ENCODE results near the gene EXOC6B. TPM values are rescaled to one million over a fixed set of nuclear protein-coding genes. Genes with fewer than 3 reads are reported as not detected.
"Not testable (repeated sequence)": the region's sequence is repeated elsewhere in the genome, so short reads cannot be mapped to it uniquely, and the experiment has no call there.

The EXOC6B gene
- total RNA-seq, 1 donor from 2014 or later, result 45.6 TPM

GRCh38 chr2:72555943-72556342 lies 269.9 kb downstream of the EXOC6B start:
- DNase-seq (ENCODE audit: low spot score), result no peak
- Mint-ChIP-seq H3K36me3 (ENCODE audit: low read depth, unreplicated experiment) (peaks cover 8% of the 10 kb centered on the region), H3K4me1 (ENCODE audit: unreplicated experiment) (peaks cover 8% of the 10 kb centered on the region), H3K4me3 (ENCODE audit: unreplicated experiment) (no peak overlapping the region), H3K9me3 (ENCODE audit: unreplicated experiment) (no peaks in the 10 kb centered on the region), H3K27me3 (ENCODE audit: unreplicated experiment) (peaks cover 3% of the 10 kb centered on the region), H3K27ac (ENCODE audit: unreplicated experiment) (no peak overlapping the region)
- TF ChIP-seq CTCF (IDR thresholded peaks at IDR 0.05; ENCODE audit: unreplicated experiment), result no peak

GRCh38 chr2:72555363-72555762 lies 270.5 kb downstream of the EXOC6B start:
- not testable (repeated sequence) for H3K36me3 Mint-ChIP-seq (ENCODE audit: low read depth, unreplicated experiment); H3K4me1 Mint-ChIP-seq (ENCODE audit: unreplicated experiment); H3K27me3 Mint-ChIP-seq (ENCODE audit: unreplicated experiment); H3K9me3 Mint-ChIP-seq (ENCODE audit: unreplicated experiment); H3K27ac Mint-ChIP-seq (ENCODE audit: unreplicated experiment); DNase-seq (ENCODE audit: low spot score)
- peak overlapping the region; percentile 59 for H3K4me3 Mint-ChIP-seq (ENCODE audit: unreplicated experiment)

DNA sequence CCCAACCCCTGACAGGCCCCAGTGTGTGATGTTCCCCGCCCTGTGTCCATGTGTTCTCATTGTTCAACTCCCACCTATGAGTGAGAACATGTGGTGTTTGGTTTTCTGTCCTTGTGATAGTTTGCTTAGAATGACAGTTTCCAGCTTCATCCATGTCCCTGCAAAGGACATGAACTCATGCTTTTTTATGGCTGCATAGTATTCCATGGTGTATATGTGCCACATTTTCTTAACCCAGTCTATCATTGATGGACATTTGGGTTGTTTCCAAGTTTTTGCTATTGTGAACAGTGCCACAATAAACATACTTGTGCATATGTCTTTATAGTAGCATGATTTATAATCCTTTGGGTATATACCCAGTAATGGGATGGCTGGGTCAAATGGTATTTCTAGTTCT lies 270.9 kb downstream of the EXOC6B start:
- H3K4me3 Mint-ChIP-seq (ENCODE audit: unreplicated experiment), result peak overlapping the region; percentile 59
- not testable (repeated sequence) for DNase-seq (ENCODE audit: low spot score); H3K9me3 Mint-ChIP-seq (ENCODE audit: unreplicated experiment); H3K36me3 Mint-ChIP-seq (ENCODE audit: low read depth, unreplicated experiment); H3K27ac Mint-ChIP-seq (ENCODE audit: unreplicated experiment); H3K27me3 Mint-ChIP-seq (ENCODE audit: unreplicated experiment); H3K4me1 Mint-ChIP-seq (ENCODE audit: unreplicated experiment)

GRCh38 chr2:72554381-72554780 lies 271.5 kb downstream of the EXOC6B start:
- H3K4me3 Mint-ChIP-seq (ENCODE audit: unreplicated experiment), result no peak overlapping the region
- peak overlapping the region; percentile 75 for H3K27ac Mint-ChIP-seq (ENCODE audit: unreplicated experiment)
- no peak for TF ChIP-seq CTCF (IDR thresholded peaks at IDR 0.05; ENCODE audit: unreplicated experiment)
- H3K36me3 Mint-ChIP-seq (ENCODE audit: low read depth, unreplicated experiment), result peaks cover 8% of the 10 kb centered on the region
- peak; percentile 4 for DNase-seq (ENCODE audit: low spot score)
- H3K4me1 Mint-ChIP-seq (ENCODE audit: unreplicated experiment), result peaks cover 8% of the 10 kb centered on the region
- peaks cover 3% of the 10 kb centered on the region for H3K27me3 Mint-ChIP-seq (ENCODE audit: unreplicated experiment)
- H3K9me3 Mint-ChIP-seq (ENCODE audit: unreplicated experiment), result no peaks in the 10 kb centered on the region

- no peaks in the 10 kb centered on the region for H3K9me3 Mint-ChIP-seq (ENCODE audit: unreplicated experiment)
- H3K27ac Mint-ChIP-seq (ENCODE audit: unreplicated experiment), result no peak overlapping the region
- TF ChIP-seq CTCF (IDR thresholded peaks at IDR 0.05; ENCODE audit: unreplicated experiment), result no peak
- H3K36me3 Mint-ChIP-seq (ENCODE audit: low read depth, unreplicated experiment), result no peaks in the 10 kb centered on the region
- peaks cover 15% of the 10 kb centered on the region for H3K4me1 Mint-ChIP-seq (ENCODE audit: unreplicated experiment)
- no peak overlapping the region for H3K4me3 Mint-ChIP-seq (ENCODE audit: unreplicated experiment)
- DNase-seq (ENCODE audit: low spot score), result no peak
- H3K27me3 Mint-ChIP-seq (ENCODE audit: unreplicated experiment), result no peaks in the 10 kb centered on the region
Measured at GRCh38 chr2:72548081-72548764, 277.6 kb downstream of the EXOC6B start.

- H3K27ac Mint-ChIP-seq (ENCODE audit: unreplicated experiment), result no peak overlapping the region
- no peak for DNase-seq (ENCODE audit: low spot score)
Measured at GRCh38 chr2:72545790-72546189, 280.0 kb downstream of the EXOC6B start.

More at GRCh38 chr2:72545790-72546189, 280.0 kb downstream of the EXOC6B start:
- no peak for TF ChIP-seq CTCF (IDR thresholded peaks at IDR 0.05; ENCODE audit: unreplicated experiment)
- no peaks in the 10 kb centered on the region for H3K9me3 Mint-ChIP-seq (ENCODE audit: unreplicated experiment)
- H3K4me1 Mint-ChIP-seq (ENCODE audit: unreplicated experiment), result peaks cover 25% of the 10 kb centered on the region
- peaks cover 7% of the 10 kb centered on the region for H3K36me3 Mint-ChIP-seq (ENCODE audit: low read depth, unreplicated experiment)
- H3K27me3 Mint-ChIP-seq (ENCODE audit: unreplicated experiment), result peaks cover under 1% of the 10 kb centered on the region
- H3K4me3 Mint-ChIP-seq (ENCODE audit: unreplicated experiment), result no peak overlapping the region
